ENCODE measurements around the gene PEX7.

- TF ChIP-seq CTCF (IDR thresholded peaks at IDR 0.05; ENCODE audit: low read length) (no peak), EZH2 (optimal IDR thresholded peaks at IDR 0.05; ENCODE audit: low read depth, low read length) (no peak)
Measured at GRCh38 chr6:136787726-136788068, 34.7 kb upstream of the PEX7 start.
